NCI-H2196 treated with DMSO at 0.1 percent for 48 hours (cell line): ENCODE measurements around the gene ZNF124.
"Not testable (repeated sequence)": the region's sequence is repeated elsewhere in the genome, so short reads cannot be mapped to it uniquely, and the experiment has no call there.

Experiments
- DNase-seq: peaks from one replicate; lab custom pipeline; 2025; ENCODE audit not compliant: unreplicated experiment; lab: John Stamatoyannopoulos, UW

Gene ZNF124

GRCh38 chr1:247171875-247172563, at the start of gene ZNF124:
Gene ZNF124 (minus strand): TSS chr1:247172020. CDS start chr1:247171877, 143 bp downstream.
- not testable (repeated sequence) for DNase-seq

GRCh38 chr1:247220280-247220679, 48.5 kb upstream of the ZNF124 start:
- not testable (repeated sequence) for DNase-seq

DNA sequence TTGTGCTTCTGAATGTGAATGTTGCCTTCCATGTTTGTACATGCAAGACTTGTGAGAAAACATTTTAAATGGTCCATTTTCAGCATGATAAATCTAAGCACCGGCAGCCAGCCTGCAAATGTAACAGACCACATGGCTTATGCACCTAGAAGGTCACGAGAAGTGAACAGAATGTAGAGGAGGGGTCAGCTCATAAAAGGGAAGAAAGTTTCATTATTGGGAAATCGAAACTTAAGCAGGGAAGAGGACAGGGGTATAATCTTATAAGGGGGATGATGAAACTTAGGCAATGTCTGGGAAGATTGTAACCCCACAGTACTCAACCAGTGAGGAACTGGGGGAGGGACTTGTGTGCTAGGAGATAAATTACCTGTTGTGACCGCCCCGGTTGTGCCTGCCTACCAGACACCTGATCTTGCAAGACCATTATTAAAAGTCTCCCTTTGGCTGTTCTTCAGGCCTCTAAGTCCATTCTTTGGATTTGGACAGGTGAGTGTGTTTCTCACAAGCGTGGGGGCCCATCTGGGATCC, 46.4 kb upstream of the ZNF124 start:
- DNase-seq = no peak

- DNase-seq = no peak
Measured at GRCh38 chr1:247216261-247216660, 44.4 kb upstream of the ZNF124 start.

DNA sequence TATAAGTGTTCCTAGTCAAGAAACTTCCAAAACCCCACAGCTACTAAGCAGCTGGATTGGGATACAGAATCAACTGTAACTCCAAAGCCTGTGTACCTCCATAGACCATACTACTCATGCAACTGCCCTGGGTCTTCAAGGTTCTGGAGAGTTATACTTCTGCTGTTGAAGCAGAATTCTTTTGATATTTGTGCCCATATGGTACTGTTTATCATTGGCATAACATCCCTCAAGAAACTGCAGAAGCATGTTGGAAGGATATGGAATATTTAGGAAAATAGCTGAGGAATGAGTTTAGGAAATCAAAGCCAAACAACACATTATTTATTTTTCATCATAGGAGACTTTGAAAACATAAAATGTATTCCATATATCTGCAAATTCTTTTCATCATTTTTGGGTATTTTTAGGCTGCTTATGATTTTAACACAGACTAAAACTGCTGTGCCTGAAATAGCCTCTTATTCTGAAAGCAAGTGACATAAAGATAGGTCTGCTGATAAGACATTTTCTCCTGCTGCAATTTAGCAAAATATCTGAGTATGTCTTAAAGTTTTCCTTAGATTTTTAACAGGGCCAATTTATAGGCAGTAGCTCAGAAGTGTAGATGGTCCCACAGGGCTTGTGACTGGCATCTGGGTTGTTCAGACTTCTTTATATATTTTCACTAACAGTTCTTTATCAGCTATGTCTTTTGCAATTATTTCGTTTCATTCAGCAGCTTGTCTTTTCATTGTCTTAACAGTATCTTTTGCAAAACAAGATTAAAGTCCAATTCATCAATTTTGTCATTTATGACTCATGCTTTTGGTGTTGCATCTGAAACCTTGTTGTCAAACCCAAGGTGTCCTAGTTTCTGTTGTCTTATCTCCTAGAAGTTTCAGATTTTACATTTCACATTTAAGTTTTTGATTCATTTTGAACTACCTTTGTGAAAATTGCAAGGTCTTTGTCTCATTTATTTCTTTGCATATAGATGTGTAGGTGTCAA, 41.1 kb upstream of the ZNF124 start:
- no peak for DNase-seq

- no peak for DNase-seq
Measured at GRCh38 chr1:247212012-247212411, 40.2 kb upstream of the ZNF124 start.

GRCh38 chr1:247211339-247211738, 39.5 kb upstream of the ZNF124 start:
- DNase-seq = no peak

- DNase-seq = peak; percentile 60
Measured at GRCh38 chr1:247210376-247211117, 38.7 kb upstream of the ZNF124 start.

DNA sequence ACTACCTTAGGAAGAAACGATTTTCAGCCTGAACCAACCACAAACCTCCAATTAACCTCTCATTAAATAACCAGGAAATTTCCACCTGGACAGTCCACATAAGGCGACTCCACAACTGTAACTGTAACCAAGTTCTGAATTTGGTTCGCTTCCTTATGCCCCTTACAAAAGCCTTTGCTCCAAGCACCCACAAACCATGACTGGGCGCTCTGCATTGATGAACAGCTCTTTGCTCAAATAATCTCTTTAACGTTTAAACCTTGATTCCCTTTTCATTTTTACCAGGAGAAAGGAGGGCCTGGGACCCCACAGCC, 38.2 kb upstream of the ZNF124 start:
- DNase-seq = no peak

DNA sequence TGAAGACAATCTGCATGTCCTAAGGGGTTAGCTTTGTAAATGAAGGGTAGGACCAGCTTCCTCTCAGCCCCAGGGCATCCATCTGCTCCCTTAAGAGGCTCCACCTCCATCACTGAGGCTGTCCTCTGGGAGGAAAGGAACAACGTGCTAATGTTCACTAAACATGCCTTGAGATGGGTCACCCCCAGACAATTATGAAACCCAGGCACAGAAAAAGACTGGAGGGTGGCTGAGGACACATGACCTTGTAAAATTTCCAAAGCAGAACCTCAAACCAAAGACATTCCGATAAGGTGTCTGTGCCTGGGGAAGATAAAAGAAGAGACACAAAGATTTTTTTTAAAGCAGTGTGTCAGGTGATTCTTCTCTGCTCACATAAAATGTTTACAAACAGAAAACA, 37.6 kb upstream of the ZNF124 start:
- no peak for DNase-seq

GRCh38 chr1:247204177-247204647, 32.4 kb upstream of the ZNF124 start:
- DNase-seq = no peak

GRCh38 chr1:247198781-247199180, 27.0 kb upstream of the ZNF124 start:
- DNase-seq = no peak

- no peak for DNase-seq
Measured at GRCh38 chr1:247193958-247194357, 22.1 kb upstream of the ZNF124 start.

- DNase-seq = no peak
Measured at GRCh38 chr1:247189981-247190798, 18.4 kb upstream of the ZNF124 start.

DNA sequence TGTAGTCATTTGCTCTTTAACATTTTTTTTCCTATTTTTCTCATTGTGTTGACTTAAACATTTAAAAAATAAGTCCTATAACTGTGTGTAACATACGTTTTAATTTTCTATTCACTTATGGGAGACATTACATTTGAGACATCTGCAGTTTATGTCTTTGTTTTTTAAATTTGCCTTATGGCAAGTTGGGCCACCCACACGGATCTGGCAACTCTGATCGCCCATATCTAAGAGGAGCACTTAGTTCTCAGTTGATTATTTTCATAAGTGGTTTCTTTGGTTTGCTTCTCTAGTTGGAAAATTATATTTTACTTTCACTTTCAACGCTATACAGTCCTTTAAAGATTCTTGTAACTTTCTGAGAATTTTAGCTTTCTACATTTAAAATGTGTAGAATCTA, 13.8 kb upstream of the ZNF124 start:
- DNase-seq = no peak

DNA sequence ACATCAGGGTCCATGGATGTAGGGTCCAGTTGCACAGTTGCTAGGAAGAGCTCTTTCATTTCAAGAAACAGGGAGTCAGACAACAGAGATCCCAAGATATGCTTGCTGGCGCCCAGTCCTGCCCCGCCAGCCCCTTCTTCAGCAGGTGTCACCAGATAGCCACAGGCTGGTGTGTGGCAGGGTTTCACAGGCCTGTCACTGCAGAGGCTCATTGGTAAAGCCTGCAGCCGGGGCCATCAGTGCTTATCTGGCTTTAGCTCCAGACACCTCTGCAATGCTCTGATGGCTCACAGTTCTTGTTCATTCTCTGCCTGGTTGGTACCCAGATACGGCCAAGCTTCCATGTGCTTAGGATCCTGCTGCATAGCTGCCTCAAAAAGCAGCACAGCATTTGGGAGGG, 12.4 kb upstream of the ZNF124 start:
- DNase-seq = no peak

DNA sequence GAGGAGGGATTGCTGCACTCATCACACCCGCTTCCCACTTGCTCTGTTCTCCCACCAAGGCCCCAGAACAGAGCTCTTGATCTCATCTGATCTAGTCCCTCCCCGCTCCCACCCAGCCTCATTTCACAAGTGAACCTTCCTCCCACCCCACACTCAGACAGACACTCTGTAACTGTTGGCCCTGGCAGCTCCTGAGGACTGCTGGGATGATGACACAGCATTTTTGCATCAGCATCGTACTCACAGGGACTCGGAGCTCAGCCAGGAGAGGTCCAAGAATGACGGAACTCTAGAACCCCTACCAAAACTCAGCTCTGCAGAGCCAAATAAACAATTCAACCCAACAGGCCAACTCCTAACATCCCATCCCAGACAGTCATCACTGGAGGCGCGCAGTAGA, 11.2 kb upstream of the ZNF124 start:
- no peak for DNase-seq

GRCh38 chr1:247180581-247180980, 8.8 kb upstream of the ZNF124 start:
- no peak for DNase-seq

DNA sequence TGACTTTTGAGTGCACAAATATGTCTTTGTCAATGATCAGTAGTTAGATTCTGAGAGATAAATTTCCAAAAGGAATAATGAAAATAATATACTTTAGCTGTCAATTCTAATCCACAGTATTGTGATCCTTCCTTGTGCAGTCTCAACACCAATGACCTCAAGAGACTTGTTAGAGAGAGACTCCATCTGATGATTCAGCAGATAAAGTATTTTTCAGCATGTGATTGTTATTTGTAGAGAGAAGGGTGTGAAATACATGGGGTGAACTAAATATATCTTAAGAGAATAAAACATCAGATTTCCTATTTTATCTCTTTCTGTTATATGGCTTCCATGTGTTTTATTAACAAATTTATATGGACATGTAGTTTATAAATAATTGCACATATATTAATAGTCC, 5.9 kb upstream of the ZNF124 start:
- DNase-seq = no peak

GRCh38 chr1:247175458-247175857, 3.6 kb upstream of the ZNF124 start:
- no peak for DNase-seq
